HTR-8/SVneo (cell line): Measurements from ENCODE around the gene CLDN4.

Experiments
- DNase-seq: peaks from one replicate; pipeline ENCODE4 v3.0.0; 2011; ENCODE audit warnings: low spot score, mixed read lengths; ENCODE audit not compliant: insufficient read length
- FAIRE-seq: peaks from 2 replicates; lab custom pipeline; 2011; peaks lifted over from hg19 to GRCh38; lab: Jason Lieb, UNC

CLDN4 gene

GRCh38 chr7:73865738-73866445 is 35.1 kb downstream of the CLDN4 start:
- no peak for FAIRE-seq
- DNase-seq, result peak; percentile 21

GRCh38 chr7:73866446-73866767 is 35.6 kb downstream of the CLDN4 start:
- FAIRE-seq, result no peak
- DNase-seq, result no peak

- no peak for FAIRE-seq
- no peak for DNase-seq
Measured at GRCh38 chr7:73869011-73869798, 38.4 kb downstream of the CLDN4 start.

- no peak for FAIRE-seq
- no peak for DNase-seq
Measured at GRCh38 chr7:73870041-73870492, 39.3 kb downstream of the CLDN4 start.

GRCh38 chr7:73871163-73872011 is 40.6 kb downstream of the CLDN4 start:
- FAIRE-seq, result no peak

GRCh38 chr7:73872056-73872908 is 41.5 kb downstream of the CLDN4 start:
- DNase-seq, result no peak
- FAIRE-seq, result no peak

More at GRCh38 chr7:73871163-73872011, 40.6 kb downstream of the CLDN4 start:
- DNase-seq, result no peak

GRCh38 chr7:73876361-73876760 is 45.6 kb downstream of the CLDN4 start:
- FAIRE-seq (no peak), DNase-seq (no peak)

GRCh38 chr7:73876973-73877372 is 46.2 kb downstream of the CLDN4 start:
- FAIRE-seq (no peak), DNase-seq (no peak)

- FAIRE-seq (no peak), DNase-seq (no peak)
Measured at GRCh38 chr7:73879977-73880681, 49.3 kb downstream of the CLDN4 start.

GRCh38 chr7:73880755-73881328 is 50.0 kb downstream of the CLDN4 start:
- DNase-seq (no peak), FAIRE-seq (no peak)

GRCh38 chr7:73881352-73882046 is 50.7 kb downstream of the CLDN4 start:
- no peak for FAIRE-seq
- DNase-seq, result no peak

- FAIRE-seq (no peak), DNase-seq (no peak)
Measured at GRCh38 chr7:73882047-73882402, 51.2 kb downstream of the CLDN4 start.
